Measurements from ENCODE around the gene STH.

DNA sequence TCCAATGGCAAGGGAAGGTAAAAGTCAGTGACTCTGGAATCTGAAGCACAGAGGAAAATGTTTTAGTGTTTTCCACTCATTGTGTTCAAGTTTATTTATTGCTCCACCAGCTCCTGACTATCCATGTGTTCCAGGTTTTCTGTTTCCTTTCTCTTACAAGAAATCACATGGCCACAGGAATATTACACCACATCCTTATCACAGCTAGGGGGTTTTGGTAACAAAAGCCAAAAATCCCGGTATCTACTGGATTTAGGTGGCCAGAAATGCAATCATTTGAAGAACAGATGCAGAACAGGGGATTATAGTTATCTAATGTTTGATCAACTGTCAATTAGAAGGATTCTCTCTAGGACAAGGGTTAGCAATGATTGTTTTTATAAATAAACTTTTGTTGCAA, 47.9 kb downstream of the STH start:
- TF ChIP-seq POLR2A (IDR thresholded peaks at IDR 0.05) (no peak), POLR2AphosphoS5 (IDR thresholded peaks at IDR 0.05) (no peak)
- TF ChIP-seq, protein P1, sequence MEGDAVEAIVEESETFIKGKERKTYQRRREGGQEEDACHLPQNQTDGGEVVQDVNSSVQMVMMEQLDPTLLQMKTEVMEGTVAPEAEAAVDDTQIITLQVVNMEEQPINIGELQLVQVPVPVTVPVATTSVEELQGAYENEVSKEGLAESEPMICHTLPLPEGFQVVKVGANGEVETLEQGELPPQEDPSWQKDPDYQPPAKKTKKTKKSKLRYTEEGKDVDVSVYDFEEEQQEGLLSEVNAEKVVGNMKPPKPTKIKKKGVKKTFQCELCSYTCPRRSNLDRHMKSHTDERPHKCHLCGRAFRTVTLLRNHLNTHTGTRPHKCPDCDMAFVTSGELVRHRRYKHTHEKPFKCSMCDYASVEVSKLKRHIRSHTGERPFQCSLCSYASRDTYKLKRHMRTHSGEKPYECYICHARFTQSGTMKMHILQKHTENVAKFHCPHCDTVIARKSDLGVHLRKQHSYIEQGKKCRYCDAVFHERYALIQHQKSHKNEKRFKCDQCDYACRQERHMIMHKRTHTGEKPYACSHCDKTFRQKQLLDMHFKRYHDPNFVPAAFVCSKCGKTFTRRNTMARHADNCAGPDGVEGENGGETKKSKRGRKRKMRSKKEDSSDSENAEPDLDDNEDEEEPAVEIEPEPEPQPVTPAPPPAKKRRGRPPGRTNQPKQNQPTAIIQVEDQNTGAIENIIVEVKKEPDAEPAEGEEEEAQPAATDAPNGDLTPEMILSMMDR (IDR thresholded peaks at IDR 0.05 in 8 of 11, conservative IDR thresholded peaks at IDR 0.05 in 3 of 11), result peak in 1 of 11 experiments; percentile 14
